ENCODE data around the gene ASTE1.

Gene ASTE1

GRCh38 chr3:131008326-131008725 lies 18.3 kb downstream of the ASTE1 start:
- no peak overlapping the region for H3K4me3 ChIP-seq (ENCODE audit: low read depth, low read length)
- DNase-seq (ENCODE audit: low read depth) = no peak
- no peak for TF ChIP-seq CTCF (IDR thresholded peaks at IDR 0.05; ENCODE audit: control insufficient read depth, extremely low read depth, insufficient read depth)

GRCh38 chr3:131007782-131008181 lies 18.8 kb downstream of the ASTE1 start:
- no peak for DNase-seq (ENCODE audit: low read depth)
- no peak for TF ChIP-seq CTCF (IDR thresholded peaks at IDR 0.05; ENCODE audit: control insufficient read depth, extremely low read depth, insufficient read depth)
- H3K4me3 ChIP-seq (ENCODE audit: low read depth, low read length) = no peak overlapping the region

- DNase-seq (ENCODE audit: low read depth) = no peak
- H3K4me3 ChIP-seq (ENCODE audit: low read depth, low read length) = no peak overlapping the region
- no peak for TF ChIP-seq CTCF (IDR thresholded peaks at IDR 0.05; ENCODE audit: control insufficient read depth, extremely low read depth, insufficient read depth)
Observed at GRCh38 chr3:131007256-131007655, 19.4 kb downstream of the ASTE1 start.

GRCh38 chr3:131004603-131005002 lies 22.0 kb downstream of the ASTE1 start:
- no peak for TF ChIP-seq CTCF (IDR thresholded peaks at IDR 0.05; ENCODE audit: control insufficient read depth, extremely low read depth, insufficient read depth)
- H3K4me3 ChIP-seq (ENCODE audit: low read depth, low read length) = no peak overlapping the region

DNA sequence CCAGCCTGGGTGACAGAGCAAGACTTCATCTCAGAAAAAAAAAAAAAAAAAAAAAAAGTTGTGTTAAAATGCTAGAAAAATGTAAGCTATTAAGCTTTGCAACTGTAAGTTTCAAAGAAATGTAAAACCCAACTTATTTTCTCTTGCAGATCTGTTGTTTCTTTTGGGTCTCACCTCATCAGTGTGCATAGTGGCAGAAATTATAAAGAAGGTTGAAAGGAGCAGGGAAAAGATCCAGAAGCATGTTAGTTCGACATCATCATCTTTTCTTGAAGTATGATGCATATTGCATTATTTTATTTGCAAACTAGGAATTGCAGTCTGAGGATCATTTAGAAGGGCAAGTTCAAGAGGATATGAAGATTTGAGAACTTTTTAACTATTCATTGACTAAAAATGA lies 25.6 kb downstream of the ASTE1 start:
- no peak for DNase-seq (ENCODE audit: low read depth)
- TF ChIP-seq CTCF (IDR thresholded peaks at IDR 0.05; ENCODE audit: control insufficient read depth, extremely low read depth, insufficient read depth) = no peak
- H3K4me3 ChIP-seq (ENCODE audit: low read depth, low read length) = no peak overlapping the region

More at GRCh38 chr3:131004603-131005002, 22.0 kb downstream of the ASTE1 start:
- no peak for DNase-seq (ENCODE audit: low read depth)

GRCh38 chr3:130997289-130997688 lies 29.3 kb downstream of the ASTE1 start:
- no peak overlapping the region for H3K4me3 ChIP-seq (ENCODE audit: low read depth, low read length)
- no peak for DNase-seq (ENCODE audit: low read depth)

More at GRCh38 chr3:130997289-130997688, 29.3 kb downstream of the ASTE1 start:
- TF ChIP-seq CTCF (IDR thresholded peaks at IDR 0.05; ENCODE audit: control insufficient read depth, extremely low read depth, insufficient read depth) = no peak

Measured in LNCaP clone FGC (cell line).